Mesothelial cell of epicardium (in vitro differentiated cells): Measurements from ENCODE around the gene BBS1. TPM values are rescaled to one million over a fixed set of nuclear protein-coding genes. Genes with fewer than 3 reads are reported as not detected.

Source experiments
- DNase-seq, 2 experiments: peaks; one replicate each; pipeline ENCODE4 v3.0.0; 2021; ENCODE audit warnings: low spot score in 2 of 2; ENCODE audit not compliant: unreplicated experiment in 2 of 2
- H3K27ac Mint-ChIP-seq: 2 replicates; pipeline ENCODE4 v1.8.0; 2021; ENCODE audit warnings: mixed read lengths
- H3K27me3 Mint-ChIP-seq: 2 replicates; pipeline ENCODE4 v1.8.0; 2021; ENCODE audit warnings: low read depth, mixed read lengths
- H3K36me3 Mint-ChIP-seq: 2 replicates; pipeline ENCODE4 v1.8.0; 2021; ENCODE audit warnings: mixed read lengths
- H3K4me1 Mint-ChIP-seq: 2 replicates; pipeline ENCODE4 v1.8.0; 2021; ENCODE audit warnings: mixed read lengths
- H3K4me3 Mint-ChIP-seq: 2 replicates; pipeline ENCODE4 v1.8.0; 2021; ENCODE audit warnings: mild to moderate bottlenecking, moderate library complexity, mixed read lengths
- H3K9me3 Mint-ChIP-seq: 2 replicates; pipeline ENCODE4 v1.8.0; 2021; ENCODE audit warnings: mixed read lengths
- total RNA-seq: library from RNA; stranded (reverse); gene quantifications from 3 replicates; pipeline ENCODE4 v1.2.1, GENCODE V29; 2021
- TF ChIP-seq, protein P1 (sequence below): fragments of 200-600 bp; sonication (generic); IDR thresholded peaks from one replicate; pipeline ENCODE4 v1.5.0; 2021; ENCODE audit warnings: antibody characterized with exemption; ENCODE audit not compliant: unreplicated experiment

The BBS1 gene
- total RNA-seq, 1 donor from 2014 or later: 61.5 TPM

DNA sequence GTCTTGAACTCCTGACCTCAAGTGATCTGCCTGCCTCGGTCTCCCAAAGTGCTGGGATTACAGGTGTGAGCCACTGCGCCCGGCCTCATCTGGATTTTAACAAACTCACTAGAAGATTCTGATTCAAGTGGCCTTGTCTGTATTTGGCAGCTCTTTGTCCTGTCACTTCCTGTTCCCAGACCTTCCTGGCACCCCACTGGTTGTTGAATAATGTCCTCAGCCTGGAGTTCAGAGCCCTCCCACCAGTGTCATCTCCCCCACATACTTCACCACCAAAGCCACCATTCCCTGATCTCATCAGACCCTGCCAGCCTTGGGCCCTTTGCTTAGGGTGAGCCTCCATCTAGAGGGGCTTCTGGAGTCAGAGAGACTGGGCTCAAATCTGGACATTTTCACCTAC, 40.4 kb upstream of the BBS1 start:
- H3K27me3 Mint-ChIP-seq: no peaks in the 10 kb centered on the region
- no peak overlapping the region for H3K4me3 Mint-ChIP-seq
- H3K36me3 Mint-ChIP-seq: no peaks in the 10 kb centered on the region
- H3K27ac Mint-ChIP-seq: no peak overlapping the region
- H3K4me1 Mint-ChIP-seq: peaks cover 6% of the 10 kb centered on the region
- H3K9me3 Mint-ChIP-seq: no peaks in the 10 kb centered on the region
- TF ChIP-seq, protein P1, sequence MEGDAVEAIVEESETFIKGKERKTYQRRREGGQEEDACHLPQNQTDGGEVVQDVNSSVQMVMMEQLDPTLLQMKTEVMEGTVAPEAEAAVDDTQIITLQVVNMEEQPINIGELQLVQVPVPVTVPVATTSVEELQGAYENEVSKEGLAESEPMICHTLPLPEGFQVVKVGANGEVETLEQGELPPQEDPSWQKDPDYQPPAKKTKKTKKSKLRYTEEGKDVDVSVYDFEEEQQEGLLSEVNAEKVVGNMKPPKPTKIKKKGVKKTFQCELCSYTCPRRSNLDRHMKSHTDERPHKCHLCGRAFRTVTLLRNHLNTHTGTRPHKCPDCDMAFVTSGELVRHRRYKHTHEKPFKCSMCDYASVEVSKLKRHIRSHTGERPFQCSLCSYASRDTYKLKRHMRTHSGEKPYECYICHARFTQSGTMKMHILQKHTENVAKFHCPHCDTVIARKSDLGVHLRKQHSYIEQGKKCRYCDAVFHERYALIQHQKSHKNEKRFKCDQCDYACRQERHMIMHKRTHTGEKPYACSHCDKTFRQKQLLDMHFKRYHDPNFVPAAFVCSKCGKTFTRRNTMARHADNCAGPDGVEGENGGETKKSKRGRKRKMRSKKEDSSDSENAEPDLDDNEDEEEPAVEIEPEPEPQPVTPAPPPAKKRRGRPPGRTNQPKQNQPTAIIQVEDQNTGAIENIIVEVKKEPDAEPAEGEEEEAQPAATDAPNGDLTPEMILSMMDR: no peak
- no peak for DNase-seq

DNA sequence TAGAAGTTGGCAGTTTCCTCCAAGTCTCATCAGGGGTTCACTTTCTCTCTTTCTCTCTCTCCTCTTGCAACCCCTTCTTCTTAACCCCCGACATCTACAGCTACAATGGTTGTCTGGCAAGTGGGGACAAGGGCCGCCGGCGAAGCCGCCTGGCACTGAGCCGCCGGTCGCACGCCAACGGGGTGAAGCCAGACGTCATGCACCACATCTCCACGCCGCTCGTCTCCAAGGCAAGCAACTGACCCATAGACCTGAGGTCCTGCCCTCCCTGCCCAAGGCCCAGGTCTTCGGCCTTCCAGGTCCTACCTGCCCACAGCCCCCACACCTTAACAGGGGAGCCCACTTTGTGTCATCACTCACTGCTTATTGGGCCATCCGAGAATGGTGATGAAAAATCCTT, 39.3 kb upstream of the BBS1 start:
- H3K4me3 Mint-ChIP-seq: no peak overlapping the region
- no peaks in the 10 kb centered on the region for H3K9me3 Mint-ChIP-seq
- H3K27me3 Mint-ChIP-seq: no peaks in the 10 kb centered on the region
- H3K36me3 Mint-ChIP-seq: no peaks in the 10 kb centered on the region
- peaks cover 6% of the 10 kb centered on the region for H3K4me1 Mint-ChIP-seq
- H3K27ac Mint-ChIP-seq: no peak overlapping the region
- DNase-seq: no peak
- TF ChIP-seq, protein P1: no peak

DNA sequence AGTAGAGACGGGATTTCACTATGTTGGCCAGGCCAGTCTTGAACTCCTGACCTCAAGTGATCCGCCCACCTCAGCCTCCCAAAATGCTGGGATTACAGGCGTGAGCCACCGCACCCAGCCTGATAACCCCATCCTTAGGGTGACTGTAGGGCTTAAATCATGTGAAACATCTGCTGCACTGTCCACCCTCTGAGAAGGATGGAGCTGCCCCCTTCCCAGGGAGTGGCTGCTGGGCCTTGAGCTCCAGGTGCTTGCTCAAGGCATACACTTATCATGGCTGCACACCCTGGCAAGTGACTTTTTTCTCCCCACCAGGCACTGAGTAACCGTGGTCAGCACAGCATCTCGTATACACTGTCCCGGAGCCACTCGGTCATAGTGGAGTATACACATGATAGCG, 38.4 kb upstream of the BBS1 start:
- Mint-ChIP-seq H3K27ac (no peak overlapping the region), H3K27me3 (no peaks in the 10 kb centered on the region), H3K36me3 (no peaks in the 10 kb centered on the region), H3K9me3 (no peaks in the 10 kb centered on the region), H3K4me1 (peaks cover 6% of the 10 kb centered on the region), H3K4me3 (no peak overlapping the region)
- TF ChIP-seq, protein P1: no peak
- DNase-seq: no peak

DNA sequence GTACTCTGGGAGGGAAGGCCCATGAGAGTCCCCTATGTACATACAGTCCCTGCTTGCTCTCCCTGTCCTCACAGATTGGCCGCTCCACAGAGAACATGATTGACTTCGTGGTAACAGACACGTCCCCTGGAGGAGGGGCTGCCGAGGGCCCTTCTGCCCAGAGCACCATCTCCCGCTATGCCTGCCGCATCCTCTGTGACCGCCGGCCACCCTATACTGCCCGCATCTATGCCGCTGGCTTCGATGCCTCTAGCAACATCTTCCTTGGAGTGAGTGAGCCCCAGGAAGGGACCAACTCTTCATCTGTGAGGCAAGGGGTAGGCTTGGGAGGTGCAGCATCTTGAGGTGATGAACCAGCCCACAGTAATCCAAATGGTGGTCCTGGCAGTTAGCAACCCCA, 37.3 kb upstream of the BBS1 start:
- no peak for DNase-seq
- Mint-ChIP-seq H3K27me3 (no peaks in the 10 kb centered on the region), H3K4me1 (peaks cover 4% of the 10 kb centered on the region), H3K9me3 (no peaks in the 10 kb centered on the region), H3K36me3 (no peaks in the 10 kb centered on the region), H3K4me3 (no peak overlapping the region), H3K27ac (no peak overlapping the region)
- TF ChIP-seq, protein P1: no peak

GRCh38 chr11:66473608-66474515, 36.6 kb upstream of the BBS1 start:
- Mint-ChIP-seq H3K27me3 (no peaks in the 10 kb centered on the region), H3K27ac (no peak overlapping the region), H3K4me3 (no peak overlapping the region), H3K4me1 (peaks cover 2% of the 10 kb centered on the region), H3K36me3 (no peaks in the 10 kb centered on the region), H3K9me3 (no peaks in the 10 kb centered on the region)
- DNase-seq: no peak
- TF ChIP-seq, protein P1: no peak
